ENCODE measurements around the gene NAA10.

NAA10 gene

GRCh38 chrX:153972368-153973126 lies 37.7 kb upstream of the NAA10 start, which contains the start of gene TMEM187:
Gene TMEM187, plus strand, starts transcription at chrX:153972754. Its CDS starts 9,309 bp downstream, at chrX:153982063.
- H3K27me3 ChIP-seq (ENCODE audit: control insufficient read depth in 5 of 5, insufficient read depth in 4 of 5, low read length in 5 of 5) = peaks cover 0 to 22% (median 0%) of the 10 kb centered on the region in 5 donors
- H3K4me3 ChIP-seq (ENCODE audit: low read depth in 1 of 5, low read length in 5 of 5) = peak within 1 kb of the TSS; percentile 91 to 99 (median 96)
- peak within 1 kb of the TSS; percentile 95 to 98 (median 97) for H3K9ac ChIP-seq (ENCODE audit: low read length in 5 of 5)
- H3K36me3 ChIP-seq (ENCODE audit: control insufficient read depth in 5 of 5, insufficient read depth in 5 of 5, low read length in 5 of 5) = no peaks in the 10 kb centered on the region
- peaks cover 19 to 49% (median 47%) of the 10 kb centered on the region in 5 donors for H3K4me1 ChIP-seq (ENCODE audit: control insufficient read depth in 5 of 5, insufficient read depth in 5 of 5, low read length in 5 of 5)
- H3K27ac ChIP-seq (ENCODE audit: low read depth, low read length) = peak within 1 kb of the TSS; percentile 98
- peaks cover 0 to 2% (median 0%) of the 10 kb centered on the region in 5 donors for H3K9me3 ChIP-seq (ENCODE audit: control insufficient read depth in 5 of 5, low read length in 5 of 5)

DNA sequence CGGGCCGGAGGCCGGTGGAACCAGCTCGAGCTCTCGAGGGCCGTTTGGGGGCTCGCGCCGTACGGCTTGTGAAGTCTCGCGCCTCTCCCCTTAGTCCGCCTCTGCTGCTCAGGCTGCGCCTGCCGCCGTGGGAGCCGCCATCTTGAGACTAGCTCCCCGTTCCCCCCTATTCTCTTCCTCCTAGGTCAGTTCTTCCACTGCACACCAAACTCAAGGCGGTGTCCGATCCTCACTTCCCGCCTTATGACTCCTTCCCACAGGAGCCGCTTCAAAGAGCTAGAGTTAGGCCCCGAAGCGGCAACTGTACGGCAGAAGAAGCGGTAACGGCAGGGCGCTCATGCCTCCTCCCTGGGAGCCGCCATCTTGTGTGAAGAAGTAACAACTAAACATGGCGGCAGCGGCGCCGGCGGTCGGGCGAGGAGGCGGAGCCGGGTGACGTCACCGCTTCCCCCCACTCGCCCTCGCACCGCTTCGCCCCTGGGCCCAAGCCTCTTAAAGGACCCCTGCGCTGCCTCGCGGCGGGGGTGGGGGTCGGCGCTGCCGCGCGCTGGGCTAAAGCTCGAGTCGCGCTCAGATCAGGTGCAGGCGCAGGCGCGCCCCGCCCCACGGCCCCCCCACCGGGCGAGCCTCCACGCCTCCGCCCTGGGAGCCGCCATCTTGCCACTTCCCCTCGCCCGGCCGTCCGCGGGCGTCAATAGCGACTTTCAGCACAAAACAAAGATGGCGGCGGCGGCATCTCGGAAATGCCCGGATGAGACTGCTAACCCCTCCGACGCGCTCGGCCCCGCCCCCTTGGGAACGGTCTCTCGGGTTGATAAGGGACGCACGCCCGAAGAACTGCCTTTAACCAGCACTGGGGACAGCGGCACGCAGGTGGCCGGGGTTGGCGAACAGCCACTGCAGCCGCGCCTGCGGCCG lies 36.9 kb upstream of the NAA10 start, which contains the start of gene HCFC1:
Gene HCFC1, minus strand, starts transcription at position 369 of the 918 bp plus-strand sequence. CDS start 978 bp downstream, outside the sequence.
- Histone ChIP-seq H3K27ac (ENCODE audit: low read depth, low read length) (peak within 1 kb of the TSS; percentile 98), H3K27me3 (ENCODE audit: control insufficient read depth in 5 of 5, insufficient read depth in 4 of 5, low read length in 5 of 5) (peaks cover 0 to 22% (median 2%) of the 10 kb centered on the region in 5 donors), H3K4me1 (ENCODE audit: control insufficient read depth in 5 of 5, insufficient read depth in 5 of 5, low read length in 5 of 5) (peaks cover 19 to 57% (median 55%) of the 10 kb centered on the region in 5 donors), H3K9ac (ENCODE audit: low read length in 5 of 5) (peak within 1 kb of the TSS; percentile 95 to 98 (median 97)), H3K4me3 (ENCODE audit: low read depth in 1 of 5, low read length in 5 of 5) (peak within 1 kb of the TSS; percentile 91 to 99 (median 96)), H3K36me3 (ENCODE audit: control insufficient read depth in 5 of 5, insufficient read depth in 5 of 5, low read length in 5 of 5) (peaks cover 0 to 2% (median 0%) of the 10 kb centered on the region in 5 donors), H3K9me3 (ENCODE audit: control insufficient read depth in 5 of 5, low read length in 5 of 5) (peaks cover 0 to 2% (median 0%) of the 10 kb centered on the region in 5 donors)

- H3K4me1 ChIP-seq (ENCODE audit: control insufficient read depth in 5 of 5, insufficient read depth in 5 of 5, low read length in 5 of 5) = peaks cover 22 to 64% (median 61%) of the 10 kb centered on the region in 5 donors
Observed at GRCh38 chrX:153971124-153971449, 36.2 kb upstream of the NAA10 start.

GRCh38 chrX:153970357-153971123 lies 35.7 kb upstream of the NAA10 start:
- H3K27ac ChIP-seq (ENCODE audit: low read depth, low read length) = peak overlapping the region; percentile 98
- H3K4me3 ChIP-seq (ENCODE audit: low read depth in 1 of 5, low read length in 5 of 5) = peak overlapping the region; percentile 91 to 99 (median 96)
- H3K4me1 ChIP-seq (ENCODE audit: control insufficient read depth in 5 of 5, insufficient read depth in 5 of 5, low read length in 5 of 5) = peaks cover 22 to 69% (median 64%) of the 10 kb centered on the region in 5 donors
- H3K36me3 ChIP-seq (ENCODE audit: control insufficient read depth in 5 of 5, insufficient read depth in 5 of 5, low read length in 5 of 5) = peaks cover 0 to 2% (median 0%) of the 10 kb centered on the region in 5 donors
- H3K27me3 ChIP-seq (ENCODE audit: control insufficient read depth in 5 of 5, insufficient read depth in 4 of 5, low read length in 5 of 5) = peaks cover 0 to 25% (median 6%) of the 10 kb centered on the region in 5 donors
- H3K9me3 ChIP-seq (ENCODE audit: control insufficient read depth in 5 of 5, low read length in 5 of 5) = peaks cover 0 to 2% (median 0%) of the 10 kb centered on the region in 5 donors
- H3K9ac ChIP-seq (ENCODE audit: low read length in 5 of 5) = peak overlapping the region; percentile 95 to 98 (median 97)

More at GRCh38 chrX:153971124-153971449, 36.2 kb upstream of the NAA10 start:
- H3K27ac ChIP-seq (ENCODE audit: low read depth, low read length) = peak overlapping the region; percentile 98
- peaks cover 0 to 2% (median 0%) of the 10 kb centered on the region in 5 donors for H3K9me3 ChIP-seq (ENCODE audit: control insufficient read depth in 5 of 5, low read length in 5 of 5)
- peak overlapping the region; percentile 91 to 99 (median 96) for H3K4me3 ChIP-seq (ENCODE audit: low read depth in 1 of 5, low read length in 5 of 5)
- peak overlapping the region; percentile 95 to 98 (median 97) for H3K9ac ChIP-seq (ENCODE audit: low read length in 5 of 5)
- H3K27me3 ChIP-seq (ENCODE audit: control insufficient read depth in 5 of 5, insufficient read depth in 4 of 5, low read length in 5 of 5) = peaks cover 0 to 25% (median 6%) of the 10 kb centered on the region in 5 donors
- H3K36me3 ChIP-seq (ENCODE audit: control insufficient read depth in 5 of 5, insufficient read depth in 5 of 5, low read length in 5 of 5) = peaks cover 0 to 2% (median 0%) of the 10 kb centered on the region in 5 donors

GRCh38 chrX:153969904-153970356 lies 35.1 kb upstream of the NAA10 start:
- H3K9ac ChIP-seq (ENCODE audit: low read length in 5 of 5) = peak overlapping the region in 3 of 5 donors; percentile 3 to 43 (median 20)
- no peak overlapping the region for H3K27ac ChIP-seq (ENCODE audit: low read depth, low read length)
- H3K9me3 ChIP-seq (ENCODE audit: control insufficient read depth in 5 of 5, low read length in 5 of 5) = peaks cover 0 to 2% (median 0%) of the 10 kb centered on the region in 5 donors
- H3K27me3 ChIP-seq (ENCODE audit: control insufficient read depth in 5 of 5, insufficient read depth in 4 of 5, low read length in 5 of 5) = peaks cover 0 to 25% (median 6%) of the 10 kb centered on the region in 5 donors
- peaks cover 0 to 2% (median 0%) of the 10 kb centered on the region in 5 donors for H3K36me3 ChIP-seq (ENCODE audit: control insufficient read depth in 5 of 5, insufficient read depth in 5 of 5, low read length in 5 of 5)
- peaks cover 22 to 71% (median 64%) of the 10 kb centered on the region in 5 donors for H3K4me1 ChIP-seq (ENCODE audit: control insufficient read depth in 5 of 5, insufficient read depth in 5 of 5, low read length in 5 of 5)
- H3K4me3 ChIP-seq (ENCODE audit: low read depth in 1 of 5, low read length in 5 of 5) = peak overlapping the region; percentile 61 to 99 (median 96)

- Histone ChIP-seq H3K4me3 (ENCODE audit: low read depth in 1 of 5, low read length in 5 of 5) (peak overlapping the region; percentile 60 to 99 (median 94)), H3K9ac (ENCODE audit: low read length in 5 of 5) (peak overlapping the region in 3 of 5 donors; percentile 3 to 43 (median 20)), H3K36me3 (ENCODE audit: control insufficient read depth in 5 of 5, insufficient read depth in 5 of 5, low read length in 5 of 5) (peaks cover 0 to 5% (median 0%) of the 10 kb centered on the region in 5 donors), H3K27me3 (ENCODE audit: control insufficient read depth in 5 of 5, insufficient read depth in 4 of 5, low read length in 5 of 5) (peaks cover 0 to 22% (median 6%) of the 10 kb centered on the region in 5 donors), H3K4me1 (ENCODE audit: control insufficient read depth in 5 of 5, insufficient read depth in 5 of 5, low read length in 5 of 5) (peaks cover 19 to 65% (median 60%) of the 10 kb centered on the region in 5 donors), H3K27ac (ENCODE audit: low read depth, low read length) (peak overlapping the region; percentile 16), H3K9me3 (ENCODE audit: control insufficient read depth in 5 of 5, low read length in 5 of 5) (peaks cover 0 to 2% (median 0%) of the 10 kb centered on the region in 5 donors)
Observed at GRCh38 chrX:153969125-153969903, 34.5 kb upstream of the NAA10 start.

GRCh38 chrX:153968754-153969124 lies 33.9 kb upstream of the NAA10 start:
- peak overlapping the region; percentile 16 for H3K27ac ChIP-seq (ENCODE audit: low read depth, low read length)
- H3K4me1 ChIP-seq (ENCODE audit: control insufficient read depth in 5 of 5, insufficient read depth in 5 of 5, low read length in 5 of 5) = peaks cover 19 to 59% (median 54%) of the 10 kb centered on the region in 5 donors
- H3K27me3 ChIP-seq (ENCODE audit: control insufficient read depth in 5 of 5, insufficient read depth in 4 of 5, low read length in 5 of 5) = peaks cover 0 to 21% (median 6%) of the 10 kb centered on the region in 5 donors
- H3K36me3 ChIP-seq (ENCODE audit: control insufficient read depth in 5 of 5, insufficient read depth in 5 of 5, low read length in 5 of 5) = peaks cover 0 to 11% (median 4%) of the 10 kb centered on the region in 5 donors
- H3K9me3 ChIP-seq (ENCODE audit: control insufficient read depth in 5 of 5, low read length in 5 of 5) = peaks cover 0 to 2% (median 0%) of the 10 kb centered on the region in 5 donors
- peak overlapping the region in 1 of 5 donors; percentile 43 for H3K9ac ChIP-seq (ENCODE audit: low read length in 5 of 5)
- peak overlapping the region; percentile 33 to 99 (median 94) for H3K4me3 ChIP-seq (ENCODE audit: low read depth in 1 of 5, low read length in 5 of 5)

- peaks cover 0 to 21% (median 6%) of the 10 kb centered on the region in 5 donors for H3K27me3 ChIP-seq (ENCODE audit: control insufficient read depth in 5 of 5, insufficient read depth in 4 of 5, low read length in 5 of 5)
- peaks cover 0 to 16% (median 5%) of the 10 kb centered on the region in 5 donors for H3K36me3 ChIP-seq (ENCODE audit: control insufficient read depth in 5 of 5, insufficient read depth in 5 of 5, low read length in 5 of 5)
- H3K27ac ChIP-seq (ENCODE audit: low read depth, low read length) = no peak overlapping the region
- peaks cover 0 to 2% (median 0%) of the 10 kb centered on the region in 5 donors for H3K9me3 ChIP-seq (ENCODE audit: control insufficient read depth in 5 of 5, low read length in 5 of 5)
- H3K4me1 ChIP-seq (ENCODE audit: control insufficient read depth in 5 of 5, insufficient read depth in 5 of 5, low read length in 5 of 5) = peaks cover 19 to 55% (median 49%) of the 10 kb centered on the region in 5 donors
- H3K4me3 ChIP-seq (ENCODE audit: low read depth in 1 of 5, low read length in 5 of 5) = peak overlapping the region in 2 of 5 donors; percentile 19 to 99
- no peak overlapping the region for H3K9ac ChIP-seq (ENCODE audit: low read length in 5 of 5)
Observed at GRCh38 chrX:153968255-153968654, 33.4 kb upstream of the NAA10 start.

Measured in subcutaneous abdominal adipose tissue (tissue), 5 donors.